HTR-8/SVneo (cell line): ENCODE data around the gene PSME1.
"Not testable (repeated sequence)": the region's sequence is repeated elsewhere in the genome, so short reads cannot be mapped to it uniquely, and the experiment has no call there.

Experiments used
- DNase-seq: peaks from one replicate; pipeline ENCODE4 v3.0.0; 2011; ENCODE audit warnings: low spot score, mixed read lengths; ENCODE audit not compliant: insufficient read length
- FAIRE-seq: peaks from 2 replicates; lab custom pipeline; 2011; peaks lifted over from hg19 to GRCh38; lab: Jason Lieb, UNC

Gene PSME1

DNA sequence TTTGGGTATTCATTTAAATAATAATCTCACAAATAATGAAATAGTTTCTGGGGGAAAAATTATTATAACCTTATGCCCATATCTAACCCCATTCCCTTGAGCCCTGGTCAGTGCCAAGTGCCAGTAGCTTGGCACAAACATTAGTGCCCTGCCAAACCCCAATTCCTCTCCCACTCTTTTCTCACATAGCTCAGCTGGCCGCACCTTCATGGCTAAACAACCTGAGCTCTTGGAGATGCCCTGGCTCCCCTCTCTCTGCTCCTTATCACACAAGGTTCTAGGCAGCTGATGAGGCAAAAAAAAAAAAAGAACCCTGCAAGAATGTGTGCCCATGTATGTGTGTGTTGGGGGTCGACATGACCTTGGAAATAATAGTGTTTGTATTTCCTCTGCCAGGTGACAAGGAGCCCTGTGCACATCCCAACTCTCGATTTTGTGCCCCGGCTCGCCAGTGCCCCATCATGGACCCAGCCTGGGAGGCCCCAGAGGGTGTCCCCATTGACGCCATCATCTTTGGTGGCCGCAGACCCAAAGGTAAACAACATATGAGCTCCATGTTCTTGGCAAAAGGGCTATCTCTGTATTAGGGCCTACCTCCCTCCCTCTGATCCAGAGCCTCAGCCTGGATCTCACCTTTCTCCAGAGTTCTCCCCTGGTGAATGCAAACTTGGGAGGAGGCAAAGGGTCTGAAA, 33.5 kb upstream of the PSME1 start:
- DNase-seq (no peak), FAIRE-seq (no peak)

DNA sequence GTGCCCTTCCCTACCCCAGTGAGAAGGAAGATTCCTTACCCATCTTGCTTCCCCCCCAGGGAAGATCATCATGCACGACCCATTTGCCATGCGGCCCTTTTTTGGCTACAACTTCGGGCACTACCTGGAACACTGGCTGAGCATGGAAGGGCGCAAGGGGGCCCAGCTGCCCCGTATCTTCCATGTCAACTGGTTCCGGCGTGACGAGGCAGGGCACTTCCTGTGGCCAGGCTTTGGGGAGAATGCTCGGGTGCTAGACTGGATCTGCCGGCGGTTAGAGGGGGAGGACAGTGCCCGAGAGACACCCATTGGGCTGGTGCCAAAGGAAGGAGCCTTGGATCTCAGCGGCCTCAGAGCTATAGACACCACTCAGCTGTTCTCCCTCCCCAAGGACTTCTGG, 32.5 kb upstream of the PSME1 start:
- DNase-seq (no peak), FAIRE-seq (no peak)

DNA sequence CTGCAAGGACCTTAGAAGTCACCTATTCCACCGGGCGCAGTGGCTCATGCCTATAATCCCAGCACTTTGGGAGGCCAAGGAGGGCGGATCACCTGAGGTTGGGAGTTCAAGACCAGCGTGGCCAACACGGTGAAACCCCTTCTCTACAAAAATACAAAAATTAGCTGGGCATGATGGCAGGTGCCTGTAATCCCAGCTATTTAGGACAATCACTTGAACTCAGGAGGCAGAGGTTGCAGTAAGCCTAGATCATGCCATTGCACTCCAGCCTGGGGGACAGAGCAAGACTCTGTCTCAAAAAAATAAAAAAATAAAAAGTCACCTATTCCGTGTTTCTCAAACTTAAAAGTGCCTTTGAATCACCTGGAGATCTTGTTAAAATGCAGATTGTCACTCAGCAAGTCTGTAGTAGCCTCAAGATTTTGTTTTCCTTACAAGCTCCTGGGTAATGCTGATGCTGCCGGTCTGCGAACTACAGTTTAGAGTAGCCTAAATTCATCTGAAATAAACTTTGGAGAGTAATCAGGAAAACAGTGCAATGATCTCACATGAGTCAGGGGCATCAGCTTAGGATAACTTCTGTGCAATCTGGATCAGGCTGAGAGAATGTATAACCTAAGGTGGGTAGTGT, 30.3 kb upstream of the PSME1 start:
- not testable (repeated sequence) for FAIRE-seq, DNase-seq

GRCh38 chr14:24106672-24107271, 29.2 kb upstream of the PSME1 start:
- FAIRE-seq, result no peak
- DNase-seq, result no peak

- FAIRE-seq, result no peak
- no peak for DNase-seq
Observed at GRCh38 chr14:24108336-24108874, 27.6 kb upstream of the PSME1 start.

- no peak for DNase-seq
- no peak for FAIRE-seq
Observed at GRCh38 chr14:24110060-24110459, 25.9 kb upstream of the PSME1 start.

DNA sequence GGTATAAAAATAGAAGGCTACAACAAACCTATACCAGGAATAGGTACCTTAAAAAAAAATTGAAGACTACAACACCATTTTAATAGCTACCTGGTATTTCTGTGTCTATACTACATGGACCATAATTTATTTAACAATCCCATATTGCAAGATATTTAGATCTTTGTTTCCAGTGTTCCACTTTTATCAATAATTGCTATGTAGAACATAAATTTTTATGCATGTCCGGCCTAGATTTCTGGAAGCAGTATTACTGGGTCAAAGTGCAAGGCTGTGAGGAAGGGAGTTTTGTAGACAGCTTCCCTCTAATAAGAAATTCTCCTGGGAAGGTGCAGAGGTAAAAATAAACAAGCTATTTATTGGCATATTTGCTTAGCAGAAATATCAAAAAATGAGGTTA, 25.5 kb upstream of the PSME1 start:
- DNase-seq (no peak), FAIRE-seq (no peak)

DNA sequence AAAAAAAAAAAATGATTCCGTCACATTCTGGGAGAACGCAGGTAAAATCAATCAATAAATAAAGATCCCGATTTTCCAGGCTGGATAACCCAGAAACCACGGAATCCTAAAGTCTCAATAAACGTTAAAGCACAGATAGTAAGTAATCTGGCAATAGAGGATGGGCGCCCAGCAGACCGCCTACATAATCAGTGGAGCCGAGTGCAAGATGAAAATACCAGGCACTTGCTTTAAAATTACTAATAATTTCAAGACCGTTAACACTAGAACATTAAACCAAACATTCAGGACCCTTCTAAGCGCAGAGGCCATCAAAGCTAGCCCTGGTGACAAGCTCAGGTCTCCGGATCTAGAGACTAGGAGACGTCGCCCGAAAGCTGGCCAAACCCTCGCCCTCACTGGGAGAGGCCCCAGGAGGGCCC, 22.6 kb upstream of the PSME1 start:
- FAIRE-seq (no peak), DNase-seq (no peak)

GRCh38 chr14:24113801-24114531, 22.0 kb upstream of the PSME1 start:
- peak; percentile 61 for DNase-seq
- FAIRE-seq, result no peak

DNA sequence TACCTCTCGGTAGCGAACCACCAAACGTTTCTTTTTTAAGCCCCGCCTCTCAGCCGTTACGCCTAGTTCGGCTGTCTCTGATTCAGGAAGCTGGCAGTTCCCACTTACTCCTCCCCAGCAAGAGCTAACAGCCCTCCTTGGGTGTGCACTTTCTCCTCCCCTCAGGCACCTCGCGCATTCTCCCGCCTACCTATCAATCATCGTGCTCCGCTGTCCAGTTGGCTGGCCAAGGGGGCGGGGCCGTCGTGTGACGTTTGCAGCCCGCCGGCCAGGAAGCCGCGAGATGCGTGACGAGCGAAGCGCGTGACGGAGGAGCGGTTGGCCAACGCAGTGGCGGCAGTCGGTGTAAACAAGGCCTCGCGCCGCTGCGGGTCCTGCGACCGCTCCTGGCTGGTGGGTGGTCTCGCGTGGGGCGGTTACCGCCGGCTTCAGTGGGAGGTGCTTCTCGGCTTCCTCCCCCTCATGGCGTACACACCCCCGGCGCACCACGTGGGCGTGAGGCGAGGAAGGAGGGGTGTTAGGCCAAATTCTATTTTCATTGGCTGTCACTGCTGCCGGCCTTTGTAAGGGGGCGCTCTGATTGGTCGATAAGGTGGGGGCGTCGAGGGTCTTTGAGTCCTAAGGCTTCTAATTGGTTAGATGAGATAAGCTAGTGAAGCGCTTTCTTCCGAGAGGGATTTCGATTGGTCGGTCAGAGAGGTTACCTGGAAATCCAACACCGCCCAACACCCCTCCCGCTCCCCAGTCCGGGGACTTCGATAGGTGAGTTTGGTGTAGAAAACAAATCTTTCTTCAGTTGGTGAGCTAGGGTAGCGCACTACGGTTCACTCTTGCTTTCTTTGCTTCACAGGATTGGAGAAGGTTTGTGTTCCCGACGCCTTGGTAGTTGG, 21.2 kb upstream of the PSME1 start, which contains the start of the genes DCAF11 and NRL:
DCAF11 (plus strand) TSS at position 246 of the 890 bp plus-strand sequence. CDS start 818 bp downstream, outside the sequence.
NRL (minus strand) TSS at position 418 of the 890 bp plus-strand sequence. CDS start 32,101 bp downstream, outside the sequence.
- FAIRE-seq, result peak; percentile 79
- DNase-seq, result peak; percentile 93

DNA sequence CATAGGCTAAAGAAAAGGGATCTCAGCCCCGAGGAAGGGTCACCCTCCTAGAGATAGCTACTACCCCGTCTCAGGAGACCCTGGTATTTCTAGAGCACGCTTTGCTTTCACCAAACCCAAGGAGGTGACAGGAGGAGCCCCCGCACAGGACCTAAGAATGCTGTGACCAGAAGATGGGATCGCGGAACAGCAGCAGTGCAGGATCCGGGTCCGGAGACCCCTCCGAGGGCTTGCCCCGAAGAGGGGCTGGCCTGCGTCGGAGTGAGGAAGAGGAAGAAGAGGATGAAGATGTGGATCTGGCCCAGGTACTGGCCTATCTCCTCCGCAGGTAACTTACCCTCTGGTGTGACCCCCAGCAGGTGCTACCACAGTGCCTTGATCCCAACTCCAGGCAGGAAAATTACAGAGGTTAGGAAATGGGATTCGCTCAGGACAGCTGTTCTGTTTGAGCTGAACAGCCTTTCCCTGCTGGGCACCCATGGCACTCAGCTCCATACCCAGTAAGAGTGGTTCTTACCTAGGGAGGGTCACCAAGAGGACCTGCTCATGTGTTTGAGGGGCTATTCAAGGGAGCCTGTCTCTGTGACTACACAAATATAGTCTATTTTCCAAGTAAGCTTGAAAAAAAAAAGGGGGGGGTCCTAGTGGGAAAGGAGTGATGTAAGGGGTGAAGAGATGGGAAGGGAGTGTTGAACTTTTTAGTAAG, 20.4 kb upstream of the PSME1 start:
- FAIRE-seq, result no peak

DNA sequence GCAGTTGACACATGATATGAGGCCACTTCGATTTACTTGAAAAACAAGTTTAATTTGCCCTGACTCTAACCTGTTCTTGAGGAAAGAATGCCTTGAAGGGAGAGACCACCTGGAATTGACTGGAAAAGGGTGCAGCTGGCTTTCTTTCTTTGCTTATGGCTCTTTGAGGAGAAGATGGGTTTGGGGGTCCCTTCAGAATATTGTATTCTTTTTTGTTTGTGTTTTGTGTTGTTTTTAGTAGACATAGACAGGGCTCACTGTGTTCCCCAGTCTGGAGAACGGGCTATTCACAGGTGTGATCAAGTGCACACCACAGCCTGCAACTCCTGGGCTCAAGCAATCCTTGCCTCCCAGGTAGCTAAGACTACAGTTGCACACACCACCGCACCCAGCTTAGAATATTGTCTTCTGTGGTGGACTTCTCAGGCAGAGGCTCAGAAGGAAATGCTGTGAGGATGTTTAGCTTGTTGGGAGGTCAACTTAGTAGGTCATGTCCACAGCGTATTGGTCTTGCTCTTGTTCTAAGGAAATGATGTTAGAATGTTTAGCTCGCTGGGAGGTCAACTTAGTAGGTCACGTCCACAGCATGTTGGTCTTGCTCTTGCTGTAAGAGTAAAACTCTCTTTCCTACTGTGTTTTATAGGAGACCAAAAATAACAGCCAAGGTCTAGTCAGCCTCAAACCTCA, 19.7 kb upstream of the PSME1 start:
- no peak for DNase-seq
- no peak for FAIRE-seq

More for the DNA sequence above, 20.4 kb upstream of the PSME1 start:
- DNase-seq, result no peak

DNA sequence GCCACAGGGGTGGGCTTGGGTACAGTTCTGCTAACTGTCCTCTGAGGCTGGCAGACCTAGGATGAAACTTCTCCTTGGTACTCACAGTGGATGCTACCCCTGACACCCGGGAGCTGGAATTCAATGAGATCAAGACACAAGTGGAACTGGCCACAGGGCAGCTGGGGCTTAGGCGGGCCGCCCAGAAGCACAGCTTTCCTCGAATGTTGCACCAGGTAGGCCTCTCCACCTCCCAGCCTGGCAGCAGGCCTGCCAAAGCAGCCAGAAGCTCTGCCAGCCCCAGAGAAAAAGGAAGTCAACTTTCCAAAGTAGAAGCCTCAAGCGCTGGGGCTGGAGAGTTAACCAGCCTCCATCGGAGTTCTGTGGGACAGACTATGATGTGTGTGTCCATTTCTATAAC, 18.8 kb upstream of the PSME1 start:
- DNase-seq (no peak), FAIRE-seq (no peak)

DNA sequence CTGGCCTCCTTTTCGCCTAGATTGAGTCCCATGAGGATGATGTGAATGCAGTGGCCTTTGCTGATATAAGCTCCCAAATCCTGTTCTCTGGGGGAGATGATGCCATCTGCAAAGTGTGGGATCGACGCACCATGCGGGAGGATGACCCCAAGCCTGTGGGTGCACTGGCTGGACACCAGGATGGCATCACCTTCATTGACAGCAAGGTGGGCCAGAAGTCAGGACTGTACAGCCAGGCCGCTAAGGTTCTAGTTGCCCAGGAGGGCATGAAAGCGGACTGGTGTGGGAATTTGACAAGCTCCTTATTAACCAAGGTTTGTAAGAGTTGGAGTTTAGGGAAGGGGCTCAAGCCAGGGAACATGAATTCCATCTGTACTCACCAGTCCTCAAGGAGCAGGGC, 16.3 kb upstream of the PSME1 start:
- DNase-seq, result no peak
- no peak for FAIRE-seq

DNA sequence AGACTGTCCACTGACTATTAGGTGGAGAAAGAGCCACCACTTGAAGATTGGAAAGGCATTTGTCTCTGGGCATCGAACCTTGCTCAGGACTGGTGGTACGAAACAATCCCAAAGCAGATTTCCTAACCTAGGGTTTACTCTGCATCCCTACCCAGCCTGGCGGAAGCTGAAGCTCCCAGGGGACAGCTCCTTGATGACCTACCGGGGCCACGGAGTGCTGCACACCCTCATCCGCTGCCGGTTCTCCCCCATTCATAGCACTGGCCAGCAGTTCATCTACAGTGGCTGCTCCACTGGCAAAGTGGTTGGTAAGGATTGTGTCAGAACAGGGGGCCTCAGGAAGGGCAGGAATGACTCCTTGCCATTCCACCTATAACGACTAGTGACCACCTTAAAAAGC, 14.8 kb upstream of the PSME1 start:
- DNase-seq (no peak), FAIRE-seq (no peak)

GRCh38 chr14:24122416-24122815, 13.6 kb upstream of the PSME1 start:
- no peak for DNase-seq
- FAIRE-seq, result no peak

DNA sequence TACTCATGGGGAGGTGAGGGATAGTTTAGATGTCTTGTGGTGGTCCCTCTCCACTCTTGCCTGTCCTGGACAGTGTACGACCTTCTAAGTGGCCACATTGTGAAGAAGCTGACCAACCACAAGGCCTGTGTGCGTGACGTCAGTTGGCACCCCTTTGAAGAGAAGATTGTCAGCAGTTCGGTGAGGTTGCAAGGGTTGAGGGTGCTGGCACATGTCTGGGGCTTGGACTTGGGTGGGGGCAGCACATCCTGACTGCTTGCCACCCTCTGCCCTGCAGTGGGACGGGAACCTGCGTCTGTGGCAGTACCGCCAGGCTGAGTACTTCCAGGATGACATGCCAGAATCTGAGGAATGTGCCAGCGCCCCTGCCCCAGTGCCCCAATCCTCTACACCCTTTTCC, 13.1 kb upstream of the PSME1 start:
- no peak for FAIRE-seq
- DNase-seq, result no peak
